Measurements from ENCODE around the gene TPST2. TPM values are rescaled to one million over a fixed set of nuclear protein-coding genes. Genes with fewer than 3 reads are reported as not detected.

Gene TPST2
- total RNA-seq, 1 donor, result 25.0 TPM

GRCh38 chr22:26481112-26481693 is 108.7 kb downstream of the TPST2 start:
- no peak overlapping the region for H3K4me3 ChIP-seq (ENCODE audit: low read depth, low read length)
- DNase-seq (ENCODE audit: low read depth), result no peak
- no peak for TF ChIP-seq CTCF (IDR thresholded peaks at IDR 0.05; ENCODE audit: insufficient read depth, low read depth, low read length)

- no peak overlapping the region for H3K4me3 ChIP-seq (ENCODE audit: low read depth, low read length)
- no peak for DNase-seq (ENCODE audit: low read depth)
- TF ChIP-seq CTCF (IDR thresholded peaks at IDR 0.05; ENCODE audit: insufficient read depth, low read depth, low read length), result no peak
Observed at GRCh38 chr22:26480611-26480932, 109.4 kb downstream of the TPST2 start.

DNA sequence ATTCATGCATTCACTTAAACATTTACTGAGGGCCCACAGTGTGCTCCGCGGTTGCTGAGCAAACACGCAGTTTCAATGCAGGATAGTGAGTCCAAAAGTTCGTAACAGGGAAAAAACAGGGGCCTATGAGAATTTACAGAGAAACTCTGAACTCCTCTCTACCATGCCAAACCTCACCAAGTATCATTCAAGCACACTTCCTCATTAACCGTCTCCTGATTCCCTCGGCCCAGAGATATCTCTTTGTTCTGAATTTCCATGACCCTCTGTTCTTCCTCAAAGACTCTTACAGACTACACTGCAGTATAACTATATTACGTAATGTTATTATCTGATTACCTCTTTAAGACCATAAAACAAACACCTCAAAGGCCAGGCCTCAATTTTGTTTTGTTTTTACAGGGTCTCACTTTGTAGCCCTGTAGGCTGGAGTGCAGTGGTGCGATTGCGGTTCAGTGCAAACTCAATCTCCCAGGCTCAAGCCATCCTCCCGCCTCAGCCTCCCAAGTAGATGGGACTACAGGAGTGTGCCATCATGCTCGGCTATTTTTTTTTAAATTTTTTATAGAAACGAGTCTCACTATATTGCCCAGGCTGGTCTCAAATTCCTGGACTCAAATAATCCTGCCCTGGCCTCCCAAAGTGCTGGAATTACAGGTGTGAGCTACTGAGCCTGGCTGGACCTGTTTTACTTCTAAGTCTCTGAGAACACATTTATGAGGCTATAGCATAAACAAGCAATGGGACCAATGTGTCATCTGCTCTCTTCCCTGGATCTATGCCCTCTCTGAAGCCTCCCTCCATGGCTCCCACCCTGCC is 109.9 kb downstream of the TPST2 start:
- no peak overlapping the region for H3K4me3 ChIP-seq (ENCODE audit: low read depth, low read length)
- TF ChIP-seq CTCF (IDR thresholded peaks at IDR 0.05; ENCODE audit: insufficient read depth, low read depth, low read length), result no peak

DNA sequence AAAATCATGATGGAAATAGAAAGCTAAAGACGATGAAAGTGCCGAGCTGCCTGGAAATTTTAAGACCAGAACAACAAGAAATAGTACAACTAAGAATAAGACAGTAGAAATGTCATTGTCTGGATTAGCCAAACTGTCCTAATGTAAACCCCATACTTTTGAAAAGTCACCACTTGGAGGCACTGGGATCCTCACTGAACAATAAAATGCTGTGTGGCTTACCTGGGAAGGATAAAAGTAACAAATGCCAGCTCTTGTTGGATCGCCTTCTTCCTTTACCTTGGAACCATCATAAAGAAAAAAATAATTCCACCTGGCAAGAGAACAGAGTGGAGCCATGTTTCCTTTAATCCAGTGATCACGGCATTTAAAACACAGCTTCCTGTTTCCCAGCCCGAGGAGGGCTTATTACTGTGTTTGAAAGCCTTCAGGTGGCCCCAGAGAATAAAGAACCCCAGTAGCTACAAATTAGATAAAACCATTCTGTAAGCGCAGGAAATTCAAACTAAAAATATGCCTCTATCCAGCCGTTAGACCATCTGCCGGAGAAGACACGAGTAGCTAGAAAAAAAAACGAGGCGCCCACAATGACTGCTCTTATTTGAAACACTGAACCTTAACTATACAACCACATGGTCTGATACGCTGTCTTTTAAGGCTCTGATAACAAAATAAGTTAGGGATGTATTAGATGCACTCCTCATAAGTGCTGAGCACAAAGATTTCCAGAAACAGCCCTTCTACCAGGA is 110.7 kb downstream of the TPST2 start:
- DNase-seq (ENCODE audit: low read depth), result no peak
- H3K4me3 ChIP-seq (ENCODE audit: low read depth, low read length), result peak overlapping the region; percentile 2
- no peak for TF ChIP-seq CTCF (IDR thresholded peaks at IDR 0.05; ENCODE audit: insufficient read depth, low read depth, low read length)

More for the DNA sequence above, 109.9 kb downstream of the TPST2 start:
- DNase-seq (ENCODE audit: low read depth), result peak; percentile 8

DNA sequence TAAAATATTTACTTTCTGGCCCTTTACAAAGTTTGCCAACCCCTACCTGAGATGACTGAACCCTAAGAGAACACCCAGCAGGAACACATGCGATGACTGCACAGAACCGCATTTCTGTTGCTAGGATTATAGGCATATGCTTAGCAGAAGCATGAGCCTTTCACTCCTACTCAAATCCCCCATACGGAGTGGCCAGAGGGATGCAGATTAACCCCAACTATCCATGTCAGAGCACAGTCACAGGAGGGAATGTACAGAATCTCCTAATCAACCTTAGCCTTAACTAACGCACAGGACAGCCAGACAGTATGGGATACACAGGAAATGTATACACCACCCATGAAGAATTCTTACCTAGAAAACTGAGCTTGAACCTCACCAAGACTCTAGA is 112.6 kb downstream of the TPST2 start:
- no peak overlapping the region for H3K4me3 ChIP-seq (ENCODE audit: low read depth, low read length)
- TF ChIP-seq CTCF (IDR thresholded peaks at IDR 0.05; ENCODE audit: insufficient read depth, low read depth, low read length), result no peak

GRCh38 chr22:26476705-26477340 is 113.1 kb downstream of the TPST2 start:
- peak; percentile 23 for DNase-seq (ENCODE audit: low read depth)
- no peak overlapping the region for H3K4me3 ChIP-seq (ENCODE audit: low read depth, low read length)
- TF ChIP-seq CTCF (IDR thresholded peaks at IDR 0.05; ENCODE audit: insufficient read depth, low read depth, low read length), result no peak

More for the DNA sequence above, 112.6 kb downstream of the TPST2 start:
- DNase-seq (ENCODE audit: low read depth), result no peak
